GM23338 (cell line): ENCODE data around the gene SRCAP. TPM values are rescaled to one million over a fixed set of nuclear protein-coding genes. Genes with fewer than 3 reads are reported as not detected.

Experiments used
- ATAC-seq: fragments of 200-7000 bp; cut with Tn5 transposase; 3 replicates; pipeline ENCODE4 v1.9.1; 2020
- DNase-seq: peaks from one replicate; pipeline ENCODE4 v3.0.0-alpha.2; 2015; ENCODE audit warnings: low spot score
- H2AFZ ChIP-seq: fragments of 200-600 bp; sonication (generic); 2 replicates; pipeline ENCODE4 v1.8.0; 2016; ENCODE audit warnings: antibody characterized with exemption, mild to moderate bottlenecking, moderate library complexity
- H3F3A ChIP-seq: fragments of 200-600 bp; sonication (generic); replicated peaks from 2 replicates; pipeline ENCODE4 v1.8.0; 2017; ENCODE audit warnings: antibody characterized with exemption, mixed run types, low read depth
- H3K27ac ChIP-seq: fragments of 200-600 bp; sonication (generic); 2 replicates; pipeline ENCODE4 v1.6.1; 2016; ENCODE audit warnings: low read depth
- H3K27me3 ChIP-seq: fragments of 200-600 bp; sonication (generic); 2 replicates; pipeline ENCODE4 v1.8.0; 2016; ENCODE audit warnings: mild to moderate bottlenecking, mixed run types, moderate library complexity; ENCODE audit not compliant: insufficient read depth
- H3K36me3 ChIP-seq: fragments of 200-600 bp; sonication (generic); 2 replicates; pipeline ENCODE4 v1.8.0; 2016; ENCODE audit warnings: mild to moderate bottlenecking; ENCODE audit not compliant: insufficient read depth
- H3K4me1 ChIP-seq: fragments of 200-600 bp; sonication (generic); 2 replicates; pipeline ENCODE4 v1.8.0; 2016; ENCODE audit warnings: mild to moderate bottlenecking, moderate library complexity; ENCODE audit not compliant: insufficient read depth
- H3K4me2 ChIP-seq: fragments of 200-600 bp; sonication (generic); 2 replicates; pipeline ENCODE4 v1.7.1; 2017; ENCODE audit warnings: mixed run types
- H3K4me3 ChIP-seq: fragments of 200-600 bp; sonication (generic); 2 replicates; pipeline ENCODE4 v1.6.1; 2016; ENCODE audit warnings: mixed run types
- H3K79me2 ChIP-seq: fragments of 200-600 bp; sonication (generic); replicated peaks from 2 replicates; pipeline ENCODE4 v1.8.0; 2017; ENCODE audit warnings: mild to moderate bottlenecking; ENCODE audit not compliant: insufficient read depth
- H3K9me2 ChIP-seq: fragments of 200-600 bp; sonication (generic); 2 replicates; pipeline ENCODE4 v1.8.0; 2017; ENCODE audit not compliant: insufficient read depth
- H4K20me1 ChIP-seq: fragments of 200-600 bp; sonication (generic); replicated peaks from 2 replicates; pipeline ENCODE4 v1.8.0; 2017; ENCODE audit warnings: mild to moderate bottlenecking; ENCODE audit not compliant: insufficient read depth
- H3K27ac Mint-ChIP-seq: 2 replicates; pipeline ENCODE4 v1.8.0; 2020; ENCODE audit warnings: inconsistent platforms, mild to moderate bottlenecking, moderate library complexity, mixed read lengths
- H3K27me3 Mint-ChIP-seq: 3 replicates; pipeline ENCODE4 v1.8.0; 2022; ENCODE audit warnings: low read depth, mild to moderate bottlenecking, moderate library complexity, mixed read lengths, inconsistent platforms; ENCODE audit not compliant: insufficient read depth, poor library complexity
- H3K36me3 Mint-ChIP-seq: 3 replicates; pipeline ENCODE4 v1.8.0; 2021; ENCODE audit warnings: low read depth, mild to moderate bottlenecking, inconsistent platforms, moderate library complexity, mixed read lengths
- H3K4me1 Mint-ChIP-seq: 3 replicates; pipeline ENCODE4 v1.8.0; 2020; ENCODE audit warnings: mild to moderate bottlenecking, inconsistent platforms, mixed read lengths
- H3K4me3 Mint-ChIP-seq: 3 replicates; pipeline ENCODE4 v1.8.0; 2021; ENCODE audit warnings: moderate library complexity, mild to moderate bottlenecking, inconsistent platforms, mixed read lengths
- H3K9me3 Mint-ChIP-seq: 3 replicates; pipeline ENCODE4 v1.8.0; 2020; ENCODE audit warnings: moderate library complexity, mild to moderate bottlenecking, inconsistent platforms, mixed read lengths
- CREB1 ChIP-seq: fragments of 250-450 bp; sonication (Bioruptor Pico); IDR thresholded peaks from 2 replicates; pipeline ENCODE4 v1.5.0; 2020; ENCODE audit warnings: low read depth, mild to moderate bottlenecking, moderate library complexity
- CTCF ChIP-seq, 2 experiments: fragments of 200-600 bp in 1 of 2; sonication (generic) in 1 of 2; conservative IDR thresholded peaks; 2 replicates each; pipeline versions ENCODE4 v1.5.1 to v1.6.1; 2016 to 2017; ENCODE audit warnings: antibody characterized with exemption in 2 of 2, low read depth in 2 of 2, mild to moderate bottlenecking in 2 of 2, moderate library complexity in 1 of 2
- ETS1 ChIP-seq: IDR thresholded peaks from 2 replicates; pipeline ENCODE4 v1.6.1; 2016; ENCODE audit warnings: antibody characterized with exemption
- EZH2 ChIP-seq: fragments of 200-600 bp; sonication (generic); IDR thresholded peaks from one replicate; pipeline ENCODE4 v1.8.0; 2017; ENCODE audit warnings: antibody characterized with exemption, mild to moderate bottlenecking, low read depth; ENCODE audit not compliant: unreplicated experiment
- EZH2phosphoT487 ChIP-seq: fragments of 200-600 bp; sonication (generic); IDR thresholded peaks from one replicate; pipeline ENCODE4 v1.8.1; 2018; ENCODE audit warnings: antibody characterized with exemption; ENCODE audit not compliant: unreplicated experiment
- JUNB ChIP-seq: IDR thresholded peaks from one replicate; pipeline ENCODE4 v1.6.1; 2016; ENCODE audit warnings: antibody characterized with exemption; ENCODE audit not compliant: unreplicated experiment
- NANOG ChIP-seq: IDR thresholded peaks from 2 replicates; pipeline ENCODE4 v1.6.1; 2016; ENCODE audit warnings: antibody characterized with exemption, borderline replicate concordance
- POLR2AphosphoS5 ChIP-seq: IDR thresholded peaks from 2 replicates; pipeline ENCODE4 v1.6.1; 2016; ENCODE audit warnings: antibody characterized with exemption, low read depth
- REST ChIP-seq: IDR thresholded peaks from one replicate; pipeline ENCODE4 v1.6.1; 2018; ENCODE audit warnings: antibody characterized with exemption; ENCODE audit not compliant: unreplicated experiment
- STAT1 ChIP-seq: IDR thresholded peaks from one replicate; pipeline ENCODE4 v1.6.1; 2016; ENCODE audit warnings: antibody characterized with exemption; ENCODE audit not compliant: unreplicated experiment
- ZNF114 ChIP-seq: fragments of 250-450 bp; sonication (Bioruptor Pico); IDR thresholded peaks from 2 replicates; pipeline ENCODE4 v1.5.0; 2020; ENCODE audit warnings: mild to moderate bottlenecking, moderate library complexity
- ZNF331 ChIP-seq: fragments of 250-450 bp; sonication (Bioruptor Pico); IDR thresholded peaks from 2 replicates; pipeline ENCODE4 v1.5.0; 2020; ENCODE audit warnings: low read depth, mild to moderate bottlenecking, moderate library complexity
- ZNF462 ChIP-seq: fragments of 250-450 bp; sonication (Bioruptor Pico); IDR thresholded peaks from 2 replicates; pipeline ENCODE4 v1.5.0; 2020; ENCODE audit warnings: mild to moderate bottlenecking, moderate library complexity
- polyA plus RNA-seq: library from polyadenylated mRNA; unstranded; fragments of >200 nt; fragmentation: Nextera tagmentation; extraction: Ambion mirVana; gene quantifications from 2 replicates; pipeline ENCODE4 v1.2.1, GENCODE V29; 2016
- total RNA-seq: library from RNA; depleted of rRNA; stranded (reverse); fragments of >200 nt; shearing (Covaris generic); gene quantifications from 2 replicates; pipeline ENCODE4 v1.2.3, GENCODE V29; 2014

Gene SRCAP
- total and polyA plus RNA-seq, 2 experiments from 2014 or later: 15.3 to 38.4 TPM

DNA sequence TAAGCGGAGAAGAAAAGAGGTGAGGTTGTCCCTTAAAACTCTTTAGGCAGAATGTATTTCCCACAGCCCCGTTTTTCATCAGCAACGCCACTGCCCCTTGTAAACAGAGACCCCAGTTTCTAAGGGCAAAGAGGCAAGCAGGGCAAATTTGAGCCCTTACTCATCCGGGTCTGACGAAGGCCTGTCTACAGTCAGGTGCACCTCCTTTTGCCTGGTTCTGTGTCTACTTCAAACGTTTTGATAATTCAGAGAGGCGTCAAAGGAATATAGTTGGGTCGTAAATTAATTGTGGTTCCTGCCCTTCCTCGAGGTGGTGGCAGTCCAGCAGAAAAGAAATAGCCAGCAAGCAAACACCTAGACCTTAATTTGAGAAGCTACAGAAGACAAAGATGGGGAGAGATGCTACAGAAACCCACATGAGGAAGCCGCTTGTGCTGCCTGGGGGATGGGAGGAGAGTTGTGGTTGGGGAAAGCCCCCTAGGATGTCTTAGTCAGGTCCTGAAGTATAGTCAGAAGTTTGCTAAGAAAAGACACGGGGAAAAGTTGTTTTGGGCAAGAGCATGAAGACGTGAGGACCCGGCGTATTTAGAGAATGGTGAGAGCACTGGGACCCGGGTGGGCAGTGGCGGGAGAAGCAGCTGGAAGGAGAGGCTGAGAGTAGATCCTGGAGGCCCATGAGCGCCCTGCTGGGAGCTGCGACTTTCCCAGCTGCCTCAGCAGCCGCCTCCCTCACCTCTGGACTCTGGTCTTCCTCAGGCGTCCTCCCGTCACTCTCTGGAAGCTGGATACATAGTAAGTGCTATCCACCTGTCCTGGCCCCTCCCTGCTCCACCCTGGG is 38.3 kb upstream of the SRCAP start:
- TF ChIP-seq ZNF114 (CRISPR knock-in tag) (no peak), NANOG (no peak), EZH2phosphoT487 (no peak), CTCF (conservative IDR thresholded peaks at IDR 0.05; ENCODE audit: low read depth in 2 of 2) (no peak), CREB1 (CRISPR knock-in tag) (no peak), JUNB (no peak), POLR2AphosphoS5 (no peak), ETS1 (no peak), ZNF462 (CRISPR knock-in tag) (no peak), EZH2 (no peak), ZNF331 (no peak), REST (no peak), STAT1 (no peak)
- H3K27ac ChIP-seq: no peak overlapping the region
- no peaks in the 10 kb centered on the region for H3K79me2 ChIP-seq
- H3K9me2 ChIP-seq: no peaks in the 10 kb centered on the region
- H2AFZ ChIP-seq: no peak overlapping the region
- Mint-ChIP-seq H3K4me1 (peaks cover 10% of the 10 kb centered on the region; the same call in 2 of the 3 replicates), H3K9me3 (no peaks in the 10 kb centered on the region; the same call in 2 of the 3 replicates), H3K27me3 (peaks cover 52% of the 10 kb centered on the region), H3K27ac (no peak overlapping the region), H3K36me3 (peaks cover 28% of the 10 kb centered on the region), H3K4me3 (peak overlapping the region; percentile 68)
- DNase-seq (no peak), ATAC-seq (no peak)
- H3K4me3 ChIP-seq: peak overlapping the region; percentile 58; the same call in 1 of the 2 replicates
- H3K4me2 ChIP-seq: peak overlapping the region; percentile 88
- peaks cover 58% of the 10 kb centered on the region for H3K27me3 ChIP-seq
- peaks cover 38% of the 10 kb centered on the region for H4K20me1 ChIP-seq
- peaks cover 10% of the 10 kb centered on the region; the same call in 1 of the 2 replicates for H3K4me1 ChIP-seq
- H3K36me3 ChIP-seq: no peaks in the 10 kb centered on the region
- H3F3A ChIP-seq: peaks cover 20% of the 10 kb centered on the region
